HCT116 (cell line): ENCODE results near the gene SCARB1.

ENCODE experiments used
- CBX3 ChIP-seq: IDR thresholded peaks from 2 replicates; pipeline ENCODE4 v1.6.1; 2012; ENCODE audit warnings: low read depth
- ELF1 ChIP-seq: IDR thresholded peaks from 2 replicates; pipeline ENCODE4 v1.6.1; 2012; ENCODE audit warnings: low read depth, borderline replicate concordance
- JUND ChIP-seq: IDR thresholded peaks from 2 replicates; pipeline ENCODE4 v1.6.1; 2012
- POLR2A ChIP-seq: IDR thresholded peaks from 2 replicates; pipeline ENCODE4 v1.7.0; 2011; ENCODE audit warnings: borderline replicate concordance; ENCODE audit not compliant: insufficient read depth, insufficient read length; ENCODE audit errors: extremely low read depth
- POLR2AphosphoS5 ChIP-seq: IDR thresholded peaks from 2 replicates; pipeline ENCODE4 v1.6.1; 2011; ENCODE audit warnings: mild to moderate bottlenecking, low read depth, low read length, moderate library complexity
- RAD21 ChIP-seq: IDR thresholded peaks from 2 replicates; pipeline ENCODE4 v1.6.1; 2012; ENCODE audit warnings: low read depth, mild to moderate bottlenecking
- SIN3A ChIP-seq: IDR thresholded peaks from 2 replicates; pipeline ENCODE4 v1.6.1; 2012; ENCODE audit warnings: low read depth
- ZNF274 ChIP-seq: fragments of 200-500 bp; sonication (Bioruptor generic); IDR thresholded peaks from 2 replicates; pipeline ENCODE4 v1.6.1; 2014; ENCODE audit warnings: mild to moderate bottlenecking, low read depth, low read length, inconsistent platforms
- TF ChIP-seq, protein P1 (sequence below), 3 experiments: fragments of 200-600 bp in 1 of 3; sonication (generic) in 1 of 3; IDR thresholded peaks in 2 of 3; conservative IDR thresholded peaks in 1 of 3; 2 replicates each; pipeline ENCODE4 v1.5.1; 2012 to 2017; ENCODE audit warnings: low read depth in 2 of 3, low read length in 2 of 3, antibody characterized with exemption in 1 of 3, borderline replicate concordance in 1 of 3, control low read depth in 1 of 3, mild to moderate bottlenecking in 1 of 3, mixed read lengths in 1 of 3, mixed run types in 1 of 3, moderate library complexity in 1 of 3; ENCODE audit not compliant: insufficient read depth in 1 of 3
- TF ChIP-seq, protein P2 (sequence below): IDR thresholded peaks from 2 replicates; pipeline ENCODE4 v1.6.1; 2012

DNA sequence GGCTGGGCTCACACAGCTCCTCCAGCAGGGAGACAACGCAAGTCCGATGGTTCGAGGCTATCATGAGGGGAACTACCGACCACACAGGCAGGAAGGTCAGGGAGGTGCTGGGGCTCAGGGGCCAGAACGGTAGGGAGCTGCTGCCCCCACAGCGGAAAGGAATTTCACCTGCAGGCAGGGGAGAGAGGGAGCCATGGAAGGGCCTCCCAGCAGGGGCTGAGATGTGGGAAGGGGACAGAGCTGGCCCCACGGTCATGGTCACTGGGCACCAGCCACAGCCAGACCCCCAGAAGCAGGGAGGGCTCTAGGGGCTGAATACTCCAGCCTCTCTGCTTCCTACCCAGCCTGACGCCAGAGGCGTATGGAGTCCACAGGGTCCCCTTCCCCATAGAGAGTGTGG, 103.1 kb downstream of the SCARB1 start:
- TF ChIP-seq, protein P1, sequence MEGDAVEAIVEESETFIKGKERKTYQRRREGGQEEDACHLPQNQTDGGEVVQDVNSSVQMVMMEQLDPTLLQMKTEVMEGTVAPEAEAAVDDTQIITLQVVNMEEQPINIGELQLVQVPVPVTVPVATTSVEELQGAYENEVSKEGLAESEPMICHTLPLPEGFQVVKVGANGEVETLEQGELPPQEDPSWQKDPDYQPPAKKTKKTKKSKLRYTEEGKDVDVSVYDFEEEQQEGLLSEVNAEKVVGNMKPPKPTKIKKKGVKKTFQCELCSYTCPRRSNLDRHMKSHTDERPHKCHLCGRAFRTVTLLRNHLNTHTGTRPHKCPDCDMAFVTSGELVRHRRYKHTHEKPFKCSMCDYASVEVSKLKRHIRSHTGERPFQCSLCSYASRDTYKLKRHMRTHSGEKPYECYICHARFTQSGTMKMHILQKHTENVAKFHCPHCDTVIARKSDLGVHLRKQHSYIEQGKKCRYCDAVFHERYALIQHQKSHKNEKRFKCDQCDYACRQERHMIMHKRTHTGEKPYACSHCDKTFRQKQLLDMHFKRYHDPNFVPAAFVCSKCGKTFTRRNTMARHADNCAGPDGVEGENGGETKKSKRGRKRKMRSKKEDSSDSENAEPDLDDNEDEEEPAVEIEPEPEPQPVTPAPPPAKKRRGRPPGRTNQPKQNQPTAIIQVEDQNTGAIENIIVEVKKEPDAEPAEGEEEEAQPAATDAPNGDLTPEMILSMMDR (IDR thresholded peaks at IDR 0.05 in 2 of 3, conservative IDR thresholded peaks at IDR 0.05 in 1 of 3; ENCODE audit: borderline replicate concordance in 1 of 3, insufficient read depth in 1 of 3, low read depth in 2 of 3, low read length in 2 of 3) = no peak
- TF ChIP-seq ZNF274 (no peak), ELF1 (no peak), RAD21 (no peak), CBX3 (no peak), SIN3A (no peak), POLR2A (no peak), POLR2AphosphoS5 (no peak), JUND (no peak)
- TF ChIP-seq, protein P2, sequence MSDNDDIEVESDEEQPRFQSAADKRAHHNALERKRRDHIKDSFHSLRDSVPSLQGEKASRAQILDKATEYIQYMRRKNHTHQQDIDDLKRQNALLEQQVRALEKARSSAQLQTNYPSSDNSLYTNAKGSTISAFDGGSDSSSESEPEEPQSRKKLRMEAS = no peak
